ENCODE results near the gene EPHB6.

EPHB6 gene

DNA sequence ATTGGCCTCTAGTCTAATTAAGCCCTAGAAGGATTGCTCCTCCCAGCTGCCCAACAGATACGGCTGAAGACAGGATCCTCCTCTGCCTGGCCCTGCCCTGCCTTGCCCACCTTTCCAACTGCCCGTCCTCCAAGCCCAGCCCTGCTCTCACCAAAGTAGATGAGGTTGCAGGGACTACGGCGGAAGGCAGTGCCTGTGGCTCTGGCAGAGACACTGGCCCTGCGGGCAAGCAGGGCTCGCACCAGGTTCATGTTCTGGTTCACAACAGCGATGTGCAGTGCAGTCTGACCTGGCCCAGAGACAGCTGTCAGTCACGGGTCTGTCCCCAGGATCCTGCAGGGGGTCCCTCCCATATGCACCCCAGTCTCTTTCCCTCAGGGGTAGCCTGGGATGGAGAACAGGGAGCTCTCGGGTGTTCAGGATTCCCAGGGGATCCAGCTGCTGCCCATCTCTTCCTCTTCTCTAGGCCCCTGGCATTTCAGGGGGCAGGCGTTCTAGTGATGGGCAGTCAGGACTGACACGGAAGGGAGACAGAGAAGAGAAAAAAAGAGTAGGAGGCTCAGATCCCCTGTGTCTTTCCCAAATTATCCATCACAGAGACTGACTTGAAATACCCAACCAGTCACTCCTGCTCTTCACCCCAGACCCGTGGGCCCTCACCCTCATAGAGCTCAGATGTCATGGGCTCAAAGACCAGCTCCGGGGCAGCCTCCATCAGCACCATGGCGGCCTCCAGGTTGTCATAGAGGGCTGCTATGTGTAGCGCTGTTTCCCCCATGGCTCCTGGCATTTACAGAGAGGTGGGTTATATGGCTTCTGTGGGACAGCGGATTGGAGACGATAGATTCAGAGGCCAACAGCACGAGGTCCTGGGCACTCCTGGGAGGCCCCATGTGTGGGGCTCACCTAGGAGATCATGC is 22.4 kb downstream of the EPHB6 start:
- no peak for DNase-seq

DNA sequence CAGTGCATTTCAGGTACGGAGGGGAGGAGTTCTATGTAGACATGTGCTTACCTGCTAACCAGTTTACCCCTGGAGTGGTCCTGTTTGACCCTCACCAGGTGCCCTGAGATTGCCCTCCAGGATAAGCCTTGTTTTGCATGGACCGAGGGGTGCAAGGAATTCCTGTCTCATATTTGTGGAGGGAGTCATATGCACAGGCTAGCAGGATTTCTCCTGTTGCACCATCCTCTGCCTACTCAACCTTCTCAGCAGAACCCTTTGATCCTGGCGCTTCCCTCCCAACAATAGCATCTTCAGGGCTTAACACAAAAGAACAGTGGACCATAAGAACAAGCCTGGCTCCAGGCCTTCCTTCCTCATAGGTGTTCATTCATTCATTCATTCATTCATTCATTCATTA is 23.4 kb downstream of the EPHB6 start:
- DNase-seq: no peak

DNA sequence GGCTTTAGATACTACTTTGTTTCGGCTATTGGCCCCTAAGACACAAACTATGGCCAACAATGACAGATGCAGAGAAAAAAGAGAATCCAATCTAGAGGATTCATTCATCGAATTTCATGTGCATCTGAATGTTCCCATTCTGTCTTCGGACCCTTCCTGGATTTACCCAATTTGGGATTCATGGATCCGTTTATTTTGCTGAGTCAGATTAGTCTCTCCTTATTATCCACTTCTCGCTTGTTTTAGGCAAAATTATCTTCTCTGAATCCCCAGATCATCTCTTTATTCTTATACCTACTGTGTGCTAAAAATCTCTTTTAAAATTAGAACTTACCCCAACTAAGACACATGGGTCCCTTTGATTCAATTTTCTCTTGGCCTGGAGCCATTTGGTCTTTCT is 24.2 kb downstream of the EPHB6 start:
- no peak for DNase-seq

DNA sequence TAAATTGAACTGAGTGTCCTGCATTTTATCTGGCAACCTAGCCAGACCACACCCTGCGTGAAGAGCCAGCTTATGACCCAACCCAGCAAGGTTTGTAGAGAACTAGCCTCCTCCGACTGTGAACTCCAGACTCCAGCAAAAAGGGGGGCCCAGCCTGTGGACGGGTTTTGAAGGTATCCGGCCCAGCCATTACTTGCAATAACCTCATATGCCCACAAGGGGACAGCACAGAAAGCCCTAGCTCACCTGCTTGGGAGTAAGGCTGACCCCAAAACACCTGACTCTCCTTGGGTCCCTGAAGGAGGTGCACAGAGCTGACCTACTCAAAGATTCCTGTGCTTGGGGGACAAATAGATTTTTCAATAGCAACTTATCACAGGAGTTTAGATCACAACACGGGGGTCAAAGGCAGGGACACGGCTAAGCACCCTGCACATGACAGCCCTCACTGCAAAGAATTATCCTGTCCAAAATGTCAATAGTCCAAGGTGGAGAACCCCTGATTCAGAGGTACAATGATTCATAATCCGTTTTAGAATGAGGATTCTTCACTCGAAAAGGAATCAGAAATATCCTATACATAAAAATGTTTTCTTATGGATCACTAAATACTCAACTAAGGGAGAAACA is 26.1 kb downstream of the EPHB6 start:
- peak; percentile 28 for DNase-seq

DNA sequence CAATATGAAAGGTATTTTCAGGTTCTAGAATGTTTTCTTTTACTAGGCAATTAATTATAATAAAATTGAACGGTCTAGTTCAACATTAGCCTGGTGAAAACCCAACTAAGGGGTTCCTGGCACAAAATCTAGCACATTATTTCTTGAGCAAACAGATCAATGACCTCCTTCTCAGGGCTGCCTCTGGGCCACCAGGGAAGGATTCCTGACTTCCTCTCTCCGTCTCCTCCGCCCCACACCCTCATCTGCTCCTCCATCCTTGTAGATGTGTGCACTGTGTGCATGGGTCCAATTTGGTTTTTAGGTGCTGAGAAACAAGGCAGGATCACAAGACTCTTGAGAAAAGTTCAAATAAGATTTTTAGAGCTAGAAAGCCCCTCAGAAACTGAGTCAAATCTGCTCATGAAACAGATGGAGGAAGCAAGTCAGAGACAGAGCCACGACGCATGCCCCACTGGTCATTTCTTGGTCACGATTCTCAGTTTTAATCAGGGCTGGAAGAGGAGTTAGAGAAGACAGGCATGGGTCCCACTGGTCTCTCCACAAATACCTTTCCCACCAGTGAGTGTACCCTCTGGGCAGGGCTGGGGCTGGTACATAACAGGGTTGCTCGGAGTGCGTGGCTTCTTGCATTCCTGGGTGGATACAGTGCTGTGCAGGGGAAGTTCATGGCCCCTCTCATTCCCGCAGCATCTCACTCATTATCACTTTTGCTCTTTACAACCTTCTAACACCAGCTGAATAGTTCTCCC is 26.9 kb downstream of the EPHB6 start:
- no peak for DNase-seq

DNA sequence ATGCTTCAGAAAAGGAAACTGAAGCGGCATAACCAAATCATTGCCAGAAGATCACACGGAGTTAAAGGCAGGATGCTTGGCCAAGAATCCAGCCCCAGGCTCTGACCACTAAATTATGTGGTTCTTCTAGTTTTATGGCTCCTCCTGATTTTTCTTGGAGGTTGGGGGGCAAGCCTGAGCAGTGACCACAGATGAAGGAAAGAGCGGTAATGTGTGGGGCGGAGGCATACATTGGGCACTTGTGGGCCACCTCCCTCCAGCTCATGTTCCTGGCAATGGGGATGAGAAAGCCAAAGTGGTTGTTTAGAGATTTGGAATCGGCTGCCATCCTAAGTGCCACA is 27.4 kb downstream of the EPHB6 start:
- DNase-seq: no peak

DNA sequence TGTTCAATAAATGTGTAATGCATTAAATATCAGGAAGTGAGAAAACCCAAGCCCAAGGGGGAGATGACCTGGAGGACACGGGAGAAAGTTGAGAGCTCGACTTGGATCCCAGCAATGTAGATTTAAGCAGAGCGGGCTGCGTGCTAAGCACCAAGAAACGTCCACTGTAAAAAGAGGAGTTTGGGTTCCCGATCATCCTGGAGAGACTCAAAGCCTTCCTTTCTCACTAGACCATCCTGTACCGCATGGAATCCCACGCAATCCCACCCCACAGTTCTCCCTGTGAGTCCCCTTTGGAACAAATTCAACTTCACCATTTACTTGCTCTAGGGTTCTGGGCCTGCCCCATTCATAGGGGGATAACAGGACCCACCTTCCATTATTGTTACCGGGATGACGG is 28.3 kb downstream of the EPHB6 start:
- no peak for DNase-seq

DNA sequence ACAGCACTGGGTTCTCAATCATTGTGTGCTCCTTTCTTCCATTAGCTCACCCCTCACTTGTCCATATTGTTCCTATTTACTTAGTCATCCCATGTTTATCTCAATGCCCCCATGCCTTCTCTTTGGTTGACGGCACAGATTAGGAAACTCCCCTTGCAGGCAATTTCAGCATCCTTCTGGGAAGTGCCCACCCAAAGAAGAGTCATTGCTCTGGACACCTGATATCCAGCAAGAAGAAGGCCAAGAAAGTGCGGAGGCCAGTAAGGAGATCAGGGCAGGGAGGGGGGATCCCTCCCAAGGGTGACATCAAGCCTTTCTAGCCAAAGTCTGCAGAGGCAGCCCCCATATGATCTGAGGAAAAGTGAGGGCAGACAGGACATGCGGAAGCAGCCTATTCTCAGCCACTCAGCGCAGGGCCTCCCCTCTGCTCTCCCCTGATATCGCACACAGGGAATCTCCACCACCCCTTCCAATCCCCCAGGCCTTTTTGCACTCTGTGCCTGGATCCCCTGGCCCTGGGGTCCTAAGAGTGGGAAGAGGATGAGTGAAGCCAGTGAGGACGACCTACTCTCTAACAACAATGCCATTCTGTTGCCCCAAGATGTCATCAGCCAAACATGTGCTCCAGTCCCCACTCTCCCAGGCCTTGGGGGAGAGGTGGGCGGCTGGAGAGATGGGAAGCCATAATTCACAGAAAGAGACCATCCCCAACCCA is 28.9 kb downstream of the EPHB6 start:
- DNase-seq: no peak

DNA sequence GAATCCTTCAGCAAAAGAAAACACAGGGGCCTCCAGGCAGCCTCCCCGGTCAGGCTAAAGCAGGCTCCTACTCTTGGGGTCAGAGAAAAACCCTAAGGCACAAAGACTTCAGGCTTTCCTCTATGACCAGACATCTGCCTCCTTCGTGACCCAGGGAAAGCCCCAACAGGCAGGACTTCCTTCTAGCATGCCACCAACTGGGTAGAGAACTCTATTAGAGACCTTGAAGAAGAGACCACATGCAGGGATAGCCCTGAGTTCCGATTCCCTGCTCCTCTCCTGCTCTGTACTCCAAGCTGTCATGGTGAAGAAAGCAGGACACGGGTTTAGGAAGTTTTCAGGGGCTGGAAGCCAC is 29.4 kb downstream of the EPHB6 start:
- no peak for DNase-seq

DNA sequence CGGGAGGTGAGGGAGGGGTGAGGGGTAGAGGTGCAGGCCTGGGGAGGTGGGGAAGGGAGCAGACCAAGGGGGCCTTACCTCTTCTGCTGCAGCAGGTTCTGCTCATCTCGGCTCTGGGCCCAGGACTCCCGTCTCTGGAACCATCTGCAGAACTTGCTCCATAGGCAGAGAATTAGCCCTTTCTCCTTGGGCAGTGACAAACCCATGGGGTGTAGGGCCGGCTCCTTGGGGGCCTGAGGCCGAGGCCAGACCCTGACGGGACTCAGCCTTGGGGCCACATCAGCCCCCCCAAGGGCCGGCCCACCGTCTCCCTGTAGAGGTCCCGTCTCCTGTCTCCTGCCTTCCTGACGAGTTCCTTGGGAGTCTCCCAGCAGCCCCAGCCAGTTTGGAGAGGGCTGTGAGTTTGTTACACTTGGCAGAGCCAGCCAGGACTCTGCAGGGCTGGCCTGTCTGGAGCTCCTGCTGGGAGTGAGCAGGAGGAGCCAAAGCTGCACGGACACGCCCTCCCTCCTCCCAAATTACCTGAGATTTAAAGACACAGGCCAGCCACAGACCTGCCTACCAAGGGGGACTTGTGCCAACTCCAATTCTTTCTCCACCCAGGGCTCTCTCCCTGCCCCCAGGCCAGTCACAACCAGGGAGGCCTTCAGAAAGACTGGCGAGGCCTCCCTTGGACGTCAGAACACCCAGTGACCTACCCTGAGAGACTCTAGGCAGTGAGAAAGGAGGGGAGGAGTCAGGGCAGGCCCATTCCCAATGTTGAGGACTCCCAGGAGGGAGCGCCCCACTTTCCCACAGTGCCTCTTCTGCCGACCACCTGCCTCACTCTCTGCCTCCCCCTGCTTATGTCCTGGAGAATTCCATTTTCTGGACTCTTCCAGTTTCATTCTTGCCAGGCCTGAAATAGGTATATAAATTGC is 30.7 kb downstream of the EPHB6 start, which contains the start of gene TRPV6:
TRPV6 (minus strand) TSS at position 435 of the 920 bp plus-strand sequence.
- peak; percentile 34 for DNase-seq

DNA sequence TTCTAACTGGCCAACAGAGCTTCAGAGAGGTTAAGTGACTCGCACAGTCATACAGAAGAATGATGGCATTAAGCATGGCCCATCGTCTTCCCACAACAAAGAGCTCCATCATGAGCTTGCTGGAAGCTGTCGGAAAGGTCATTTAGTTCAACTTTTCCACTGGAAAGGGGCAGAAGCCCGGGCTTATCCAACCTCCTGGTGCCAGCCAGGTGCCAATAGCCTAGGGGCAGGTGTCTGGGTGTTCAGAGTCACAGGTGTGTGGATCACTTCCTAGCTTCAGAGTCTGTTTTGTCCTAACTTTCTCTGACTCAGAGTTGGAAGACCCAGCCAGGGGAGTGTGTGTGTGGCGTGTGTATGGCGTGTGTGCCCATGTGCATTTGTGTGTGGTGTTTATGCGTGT is 32.0 kb downstream of the EPHB6 start:
- DNase-seq: no peak

DNA sequence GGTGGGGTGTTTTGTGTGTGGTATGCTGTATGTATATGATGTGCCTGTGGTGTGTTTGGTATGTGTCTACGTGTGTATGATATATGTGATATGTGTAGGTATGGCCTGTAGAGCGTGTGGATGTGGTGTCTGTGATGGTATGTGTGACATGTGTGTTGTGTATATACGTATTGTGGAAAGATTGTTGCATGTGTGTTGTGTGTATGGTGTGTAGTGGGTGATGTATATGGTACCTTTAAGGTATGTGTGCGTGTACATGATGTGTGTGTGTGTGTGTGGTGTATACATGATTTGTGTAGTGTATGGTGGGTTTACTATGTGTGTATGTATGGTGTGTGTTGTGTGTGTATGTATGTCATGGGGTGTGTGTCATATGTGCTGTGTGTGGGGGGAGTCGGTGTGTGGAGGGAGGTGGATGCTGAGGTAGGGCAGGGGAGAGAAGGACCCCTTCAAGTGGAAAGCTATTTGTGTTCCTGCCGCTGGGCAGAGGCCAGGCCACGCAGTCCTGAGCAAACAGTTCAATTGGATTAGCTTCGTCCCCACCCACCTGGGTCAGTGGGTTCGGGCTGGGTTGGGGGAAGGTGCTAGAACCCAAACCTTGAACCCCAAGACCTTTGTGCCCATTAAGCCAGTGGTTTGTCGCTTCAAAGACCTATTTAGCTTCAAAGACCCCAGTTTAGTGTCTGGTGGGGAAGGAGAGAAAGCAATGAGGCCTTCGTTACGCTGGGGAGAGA is 32.6 kb downstream of the EPHB6 start:
- DNase-seq: no peak

DNA sequence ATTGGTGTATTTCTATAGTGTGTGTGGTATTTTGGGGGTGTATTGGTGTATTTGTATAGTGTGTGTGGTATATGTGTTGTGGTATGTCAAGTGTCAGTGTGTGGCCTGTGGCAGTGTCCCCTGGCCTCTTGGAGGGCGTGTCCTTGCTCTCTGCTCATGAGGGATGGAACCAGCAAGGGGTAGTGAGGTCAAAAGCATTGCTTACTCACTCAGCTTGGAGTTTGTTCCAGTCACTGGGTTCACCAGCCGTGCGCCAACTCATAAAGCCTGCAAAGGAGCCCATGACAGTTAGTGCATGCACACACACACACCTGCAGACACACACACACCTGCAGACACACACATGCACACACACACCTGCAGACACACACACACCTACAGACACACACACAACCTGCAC is 34.9 kb downstream of the EPHB6 start:
- DNase-seq: no peak

DNA sequence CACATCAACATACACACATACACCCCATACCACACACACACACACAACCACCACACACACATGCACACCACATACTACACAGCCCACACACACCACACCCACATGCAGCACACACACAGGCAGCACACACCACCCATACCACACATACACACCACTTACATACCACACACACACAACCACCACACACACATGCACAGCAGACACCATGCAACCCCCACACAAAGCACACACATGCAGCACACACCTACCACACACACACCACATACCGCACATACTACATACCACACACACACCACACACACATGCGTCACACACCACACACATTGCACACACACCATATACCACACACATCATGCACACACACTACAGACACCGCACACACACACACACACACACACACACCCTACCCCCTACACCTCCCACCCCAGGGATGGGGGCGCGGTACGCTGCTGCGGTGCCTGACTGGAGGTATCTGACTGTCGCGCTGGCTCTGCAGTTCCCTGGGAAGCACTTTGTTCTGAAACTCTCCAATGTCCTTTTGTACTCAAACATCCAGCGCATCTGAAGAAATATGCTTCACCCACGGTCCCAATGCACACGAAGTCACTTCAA is 36.1 kb downstream of the EPHB6 start:
- no peak for DNase-seq

DNA sequence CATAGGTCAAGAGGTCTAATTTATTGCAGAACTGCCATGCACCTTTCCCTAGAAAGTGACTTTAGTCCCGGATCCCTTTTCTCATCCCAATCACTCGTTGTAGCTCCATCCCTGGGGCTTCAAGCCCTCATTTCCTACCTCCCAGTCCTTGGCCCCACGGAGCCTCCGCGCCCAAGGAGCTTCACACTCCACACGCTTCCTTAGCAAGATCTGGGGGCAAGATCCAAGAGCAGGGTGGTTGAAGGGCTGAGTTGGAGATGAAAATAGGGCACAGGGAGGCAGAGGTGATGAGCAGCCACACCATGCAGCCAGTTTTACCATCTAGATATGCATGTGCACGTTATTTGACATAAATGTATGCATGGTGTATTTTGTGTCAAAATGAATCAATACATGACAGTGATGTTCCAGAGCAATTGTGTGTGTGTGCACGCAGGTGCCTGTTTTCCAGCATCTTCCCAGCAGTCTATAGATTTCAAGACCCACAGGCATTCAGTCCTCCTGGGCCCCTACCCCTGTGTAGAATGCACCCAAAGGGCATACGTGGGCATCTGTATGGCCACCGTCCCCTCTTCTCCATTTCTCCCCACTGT is 36.7 kb downstream of the EPHB6 start:
- DNase-seq: no peak

DNA sequence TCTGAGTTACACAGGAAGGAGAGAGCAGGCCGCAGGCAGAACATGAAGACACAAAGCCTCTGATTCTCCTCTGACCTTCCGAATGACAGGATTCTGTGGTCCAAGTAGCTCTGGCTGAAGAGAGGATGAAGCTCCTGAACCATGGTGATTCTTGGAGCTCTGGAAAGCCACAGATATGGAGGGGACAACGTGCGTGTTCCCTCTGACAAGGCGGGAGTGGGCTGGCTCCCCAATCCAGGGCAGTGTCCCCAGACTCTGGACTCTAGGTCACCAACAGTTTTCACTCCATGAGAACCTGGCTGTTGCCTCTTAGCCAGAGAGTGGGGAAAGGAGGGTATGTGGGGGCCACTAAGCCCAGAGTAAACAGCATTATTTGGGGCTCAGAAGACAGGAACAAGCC is 38.1 kb downstream of the EPHB6 start:
- no peak for DNase-seq

DNA sequence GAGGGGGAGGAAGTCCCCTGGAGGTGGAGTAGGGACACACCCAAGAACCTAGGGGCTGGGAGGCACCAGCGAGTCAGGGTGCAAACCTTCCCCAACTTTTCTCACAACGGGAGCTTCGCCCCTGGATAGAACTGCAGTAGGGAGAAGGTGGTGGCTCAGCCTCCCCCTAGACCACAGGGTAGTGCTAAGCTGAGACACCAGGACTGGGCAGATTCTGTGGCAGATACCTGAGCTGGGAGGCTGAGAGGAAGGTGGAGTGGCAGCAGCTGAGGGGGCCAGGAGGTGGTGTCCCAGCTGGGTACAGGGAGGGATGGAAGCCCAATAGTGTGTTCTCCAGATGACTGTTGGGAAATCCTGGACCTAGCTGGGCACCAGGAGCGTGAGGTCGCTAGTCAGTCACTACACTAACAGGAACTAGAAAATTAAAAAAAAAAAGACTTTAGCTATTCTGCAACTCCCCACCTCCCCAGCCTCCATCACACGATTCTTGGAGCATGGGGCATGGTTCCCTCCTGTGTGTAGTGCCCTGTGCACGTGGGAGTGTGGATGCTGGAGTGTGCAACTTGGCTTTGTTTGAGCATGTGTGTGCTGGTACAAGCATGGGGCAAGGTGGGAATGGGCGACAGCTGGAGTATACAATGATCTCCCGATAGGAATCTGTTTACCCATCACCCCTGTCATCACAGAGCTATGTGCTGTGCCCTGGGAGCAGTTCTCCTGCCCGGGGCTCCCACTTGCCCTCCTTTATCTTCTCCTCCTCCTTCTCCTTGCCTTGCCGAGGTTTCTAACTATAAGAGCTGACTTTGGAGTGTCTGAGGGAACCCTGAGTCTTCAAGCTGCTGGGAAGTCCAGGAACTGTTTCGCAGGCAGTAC is 39.5 kb downstream of the EPHB6 start:
- DNase-seq: no peak

DNA sequence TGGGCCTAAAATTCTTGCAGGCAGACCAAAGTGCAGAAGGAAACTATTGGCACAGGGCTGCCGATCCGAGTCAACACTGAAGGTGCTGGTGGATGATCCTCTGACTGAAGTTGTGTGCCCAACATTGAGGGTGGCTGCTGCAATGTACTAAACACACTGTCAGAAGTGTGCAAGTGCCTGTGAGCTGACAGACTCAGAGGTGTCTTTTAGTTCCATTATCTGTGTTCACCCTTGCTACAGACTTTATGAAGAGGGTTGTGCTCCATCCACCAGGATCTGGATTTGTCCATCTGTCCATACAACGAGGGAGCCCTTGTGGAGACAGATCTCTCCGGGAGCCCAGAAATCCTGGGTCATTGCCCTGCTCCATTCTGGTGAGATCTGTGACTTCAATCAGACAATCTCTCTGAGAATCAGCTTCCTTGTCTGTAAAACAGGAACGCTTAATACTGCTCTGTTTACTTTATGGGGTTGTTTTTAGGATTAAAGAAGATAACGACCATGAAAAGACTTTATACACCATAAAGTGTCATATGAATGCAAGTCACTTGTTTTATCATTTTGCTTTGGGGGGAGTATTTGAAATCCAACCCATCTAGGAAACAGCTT is 40.2 kb downstream of the EPHB6 start:
- DNase-seq: no peak

DNA sequence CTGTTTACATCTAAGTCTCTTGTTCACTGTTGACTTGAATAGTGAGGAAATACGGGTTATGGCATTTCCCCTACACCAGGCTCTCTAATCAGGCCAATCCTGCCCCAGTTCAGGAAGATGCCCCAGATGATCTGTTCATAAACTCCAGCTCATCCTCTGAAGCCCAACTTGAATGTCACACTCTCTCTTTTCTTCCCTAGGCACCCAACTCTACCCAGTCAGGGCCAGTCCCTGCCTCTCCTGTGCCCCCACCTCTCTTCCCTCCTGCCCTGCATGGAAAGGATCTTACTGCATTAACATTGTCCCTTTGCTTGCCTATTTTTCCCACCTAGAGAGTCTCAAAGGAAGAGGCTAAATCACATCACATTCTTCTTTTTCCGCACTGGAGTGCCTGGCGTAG is 41.3 kb downstream of the EPHB6 start:
- no peak for DNase-seq
